Keratinocyte (primary cell): ENCODE data around the gene SCFD2. TPM values are rescaled to one million over a fixed set of nuclear protein-coding genes. Genes with fewer than 3 reads are reported as not detected.

Experiments
- DNase-seq: peaks from one replicate; pipeline ENCODE4 v3.0.0-alpha.2; 2011; ENCODE audit warnings: low read depth, missing footprints, low spot score
- FAIRE-seq: peaks from 2 replicates; lab custom pipeline; 2011; peaks lifted over from hg19 to GRCh38; lab: Jason Lieb, UNC
- H2AFZ ChIP-seq: 2 replicates; pipeline ENCODE4 v1.6.0; 2012; ENCODE audit warnings: low read length, control low read depth, inconsistent platforms; ENCODE audit not compliant: control insufficient read depth
- H3K27ac ChIP-seq: 2 replicates; pipeline ENCODE4 v1.5.1; 2011; ENCODE audit warnings: low read length; ENCODE audit not compliant: control insufficient read depth, insufficient read depth
- H3K27me3 ChIP-seq: 3 replicates; pipeline ENCODE4 v1.6.0; 2011; ENCODE audit warnings: low read length; ENCODE audit not compliant: control insufficient read depth, insufficient read depth; ENCODE audit errors: extremely low read depth
- H3K36me3 ChIP-seq, 2 experiments: 2 replicates in 1 of 2; 3 replicates in 1 of 2; pipeline ENCODE4 v1.5.1; 2011; ENCODE audit warnings: low read length in 2 of 2, mild to moderate bottlenecking in 1 of 2; ENCODE audit not compliant: control insufficient read depth in 2 of 2, insufficient read depth in 2 of 2; ENCODE audit errors: extremely low read depth in 1 of 2
- H3K4me1 ChIP-seq: 3 replicates; pipeline ENCODE4 v1.5.1; 2011; ENCODE audit warnings: low read length; ENCODE audit not compliant: control insufficient read depth, insufficient read depth; ENCODE audit errors: extremely low read depth
- H3K4me2 ChIP-seq: 3 replicates; pipeline ENCODE4 v1.6.0; 2011; ENCODE audit warnings: low read depth, low read length; ENCODE audit not compliant: control insufficient read depth, insufficient read depth; ENCODE audit errors: extremely low read depth
- H3K4me3 ChIP-seq, 3 experiments: fragments of 200-600 bp in 1 of 3; sonication (generic) in 1 of 3; 2 replicates in 2 of 3; 3 replicates in 1 of 3; pipeline ENCODE4 v1.5.1; 2011 to 2016; ENCODE audit warnings: low read length in 3 of 3, mild to moderate bottlenecking in 3 of 3, control low read depth in 2 of 3, inconsistent platforms in 1 of 3, low read depth in 1 of 3, mixed read lengths in 1 of 3, mixed run types in 1 of 3, moderate library complexity in 1 of 3; ENCODE audit not compliant: control insufficient read depth in 2 of 3, insufficient read depth in 2 of 3; ENCODE audit errors: extremely low read depth in 1 of 3
- H3K79me2 ChIP-seq: 2 replicates; pipeline ENCODE4 v1.6.0; 2012; ENCODE audit warnings: low read length; ENCODE audit not compliant: control insufficient read depth, insufficient read depth
- H3K9ac ChIP-seq: 3 replicates; pipeline ENCODE4 v1.6.0; 2011; ENCODE audit warnings: low read length; ENCODE audit not compliant: control insufficient read depth, insufficient read depth; ENCODE audit errors: extremely low read depth
- H3K9me1 ChIP-seq: 3 replicates; pipeline ENCODE4 v1.6.0; 2011; ENCODE audit warnings: low read length; ENCODE audit not compliant: control insufficient read depth, insufficient read depth; ENCODE audit errors: extremely low read depth
- H3K9me3 ChIP-seq: 2 replicates; pipeline ENCODE4 v1.5.1; 2012; ENCODE audit warnings: low read depth, low read length; ENCODE audit not compliant: control insufficient read depth
- H4K20me1 ChIP-seq: 3 replicates; pipeline ENCODE4 v1.6.0; 2011; ENCODE audit warnings: low read length; ENCODE audit not compliant: control insufficient read depth, insufficient read depth; ENCODE audit errors: extremely low read depth
- EZH2 ChIP-seq: IDR thresholded peaks from one replicate; pipeline ENCODE4 v1.6.1; 2012; ENCODE audit warnings: inconsistent platforms, mild to moderate bottlenecking, low read length, moderate library complexity
- dilution Hi-C: fragments of 300-500 bp; cut with MboI; formaldehyde crosslinking; loops from one replicate; pipeline ENCODE4 v1.7.0; 2020; ENCODE audit warnings: low sequenced_read_pairs; ENCODE audit not compliant: extremely low pct_ligation_motif_present
- polyA plus RNA-seq, 5 experiments: library from polyadenylated mRNA; depleted of rRNA in 3 of 5; stranded (reverse) in 3 of 5; stranded (forward) in 1 of 5; unstranded in 1 of 5; fragments of >200 nt; gene quantifications; 1 replicate in 1 of 5; 2 replicates in 3 of 5; 3 replicates in 1 of 5; pipeline versions ENCODE4 v1.2.1 to v1.2.3, GENCODE V29; 2011 to 2012; ENCODE audit warnings: missing spikeins in 2 of 5, low read depth in 1 of 5, low replicate concordance in 1 of 5
- TF ChIP-seq, protein P1 (sequence below), 3 experiments: IDR thresholded peaks in 1 of 3; conservative IDR thresholded peaks in 1 of 3; optimal IDR thresholded peaks in 1 of 3; 2 replicates in 2 of 3; 3 replicates in 1 of 3; pipeline versions ENCODE3 to v1.5.1; 2011; ENCODE audit warnings: low read length in 3 of 3, mild to moderate bottlenecking in 3 of 3, moderate library complexity in 2 of 3, control low read depth in 1 of 3, inconsistent platforms in 1 of 3; ENCODE audit not compliant: insufficient read depth in 2 of 3; ENCODE audit errors: extremely low read depth in 1 of 3

SCFD2 gene
- polyA plus RNA-seq, 1 donor (not counting 4 experiments of a cell fraction or from before 2014, with no cell fraction given), result 13.9 TPM

DNA sequence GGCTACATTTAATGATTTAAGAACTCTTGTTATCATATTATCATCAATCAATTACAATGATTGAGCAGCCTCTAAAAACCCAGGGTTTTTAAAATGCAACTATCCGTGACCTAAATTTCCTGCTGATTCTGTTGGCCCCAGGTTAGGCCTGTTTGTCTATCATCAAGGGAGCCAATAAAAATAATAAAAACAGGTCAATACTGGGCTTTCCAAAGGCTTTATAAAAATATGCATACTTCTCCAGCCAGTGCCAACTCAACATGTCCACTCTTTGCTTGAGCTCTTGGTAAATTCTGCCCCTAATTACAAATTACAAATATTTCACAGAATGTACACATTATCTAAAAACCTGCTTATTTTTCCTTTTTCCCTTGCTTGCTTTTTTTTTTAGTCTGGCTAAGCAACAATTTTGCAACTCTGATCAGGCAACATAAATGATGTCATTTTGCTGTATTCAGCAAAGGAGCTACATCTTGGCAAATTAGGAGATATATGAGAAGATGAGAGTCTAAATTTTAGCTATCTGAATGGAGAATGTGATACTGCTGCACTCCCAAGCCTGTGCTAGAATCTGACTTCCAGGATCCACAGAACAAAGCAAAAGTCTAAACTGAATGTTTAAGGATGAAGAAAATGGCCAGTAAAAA, 204.0 kb downstream of the SCFD2 start:
- Histone ChIP-seq H3K4me3 (no peak overlapping the region), H3K9me3 (no peaks in the 10 kb centered on the region), H4K20me1 (no peaks in the 10 kb centered on the region), H2AFZ (no peak overlapping the region), H3K36me3 (no peaks in the 10 kb centered on the region), H3K9ac (no peak overlapping the region), H3K79me2 (no peaks in the 10 kb centered on the region), H3K27me3 (no peaks in the 10 kb centered on the region), H3K4me2 (no peak overlapping the region), H3K4me1 (no peaks in the 10 kb centered on the region), H3K27ac (no peak overlapping the region), H3K9me1 (no peaks in the 10 kb centered on the region)
- TF ChIP-seq, protein P1, sequence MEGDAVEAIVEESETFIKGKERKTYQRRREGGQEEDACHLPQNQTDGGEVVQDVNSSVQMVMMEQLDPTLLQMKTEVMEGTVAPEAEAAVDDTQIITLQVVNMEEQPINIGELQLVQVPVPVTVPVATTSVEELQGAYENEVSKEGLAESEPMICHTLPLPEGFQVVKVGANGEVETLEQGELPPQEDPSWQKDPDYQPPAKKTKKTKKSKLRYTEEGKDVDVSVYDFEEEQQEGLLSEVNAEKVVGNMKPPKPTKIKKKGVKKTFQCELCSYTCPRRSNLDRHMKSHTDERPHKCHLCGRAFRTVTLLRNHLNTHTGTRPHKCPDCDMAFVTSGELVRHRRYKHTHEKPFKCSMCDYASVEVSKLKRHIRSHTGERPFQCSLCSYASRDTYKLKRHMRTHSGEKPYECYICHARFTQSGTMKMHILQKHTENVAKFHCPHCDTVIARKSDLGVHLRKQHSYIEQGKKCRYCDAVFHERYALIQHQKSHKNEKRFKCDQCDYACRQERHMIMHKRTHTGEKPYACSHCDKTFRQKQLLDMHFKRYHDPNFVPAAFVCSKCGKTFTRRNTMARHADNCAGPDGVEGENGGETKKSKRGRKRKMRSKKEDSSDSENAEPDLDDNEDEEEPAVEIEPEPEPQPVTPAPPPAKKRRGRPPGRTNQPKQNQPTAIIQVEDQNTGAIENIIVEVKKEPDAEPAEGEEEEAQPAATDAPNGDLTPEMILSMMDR (optimal IDR thresholded peaks at IDR 0.05 in 1 of 3, IDR thresholded peaks at IDR 0.05 in 1 of 3, conservative IDR thresholded peaks at IDR 0.05 in 1 of 3; ENCODE audit: extremely low read depth in 1 of 3, insufficient read depth in 2 of 3, low read length in 3 of 3), result no peak
- no peak for TF ChIP-seq EZH2
- DNase-seq (no peak), FAIRE-seq (no peak)
- dilution Hi-C loops, result no loop called here

DNA sequence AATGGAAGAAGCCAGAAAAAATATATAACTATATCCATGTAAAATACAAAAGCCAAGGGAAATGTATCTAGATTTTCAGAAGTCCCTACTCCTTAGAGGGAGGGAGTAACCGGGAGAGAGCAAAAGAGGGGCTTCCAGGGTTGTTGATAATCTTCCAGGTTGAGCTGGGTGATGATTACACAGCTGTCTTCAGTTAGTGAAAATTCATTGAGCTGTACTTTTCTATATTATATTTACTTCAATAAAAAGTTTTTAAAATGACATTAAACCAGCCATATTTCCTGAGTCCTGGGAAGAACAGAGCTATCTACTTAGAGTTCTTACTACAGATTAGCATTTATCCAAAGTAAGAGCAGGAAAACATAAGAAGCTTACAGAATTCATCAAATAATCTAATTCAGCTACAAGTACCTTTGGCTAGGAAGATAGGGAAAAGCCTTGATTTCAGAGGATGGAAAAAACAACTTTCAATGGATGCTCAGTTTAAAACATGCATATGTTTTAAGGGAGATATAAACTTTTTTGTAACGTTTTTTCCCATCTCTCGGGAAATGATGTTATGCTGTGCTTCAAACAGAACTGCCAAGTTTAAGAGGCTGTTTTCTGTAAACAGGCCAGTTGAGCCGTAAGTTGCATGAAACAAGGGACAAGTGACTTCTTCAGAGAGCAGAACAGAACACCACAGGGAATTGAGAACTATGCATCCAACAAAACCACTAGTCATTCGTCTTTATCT, 204.6 kb downstream of the SCFD2 start:
- H3K9ac ChIP-seq, result no peak overlapping the region
- H4K20me1 ChIP-seq, result no peaks in the 10 kb centered on the region
- dilution Hi-C loops, result no loop called here
- no peaks in the 10 kb centered on the region for H3K9me1 ChIP-seq
- TF ChIP-seq, protein P1 (optimal IDR thresholded peaks at IDR 0.05 in 1 of 3, IDR thresholded peaks at IDR 0.05 in 1 of 3, conservative IDR thresholded peaks at IDR 0.05 in 1 of 3; ENCODE audit: extremely low read depth in 1 of 3, insufficient read depth in 2 of 3, low read length in 3 of 3), result no peak
- no peak for TF ChIP-seq EZH2
- no peak overlapping the region for H2AFZ ChIP-seq
- H3K36me3 ChIP-seq, result no peaks in the 10 kb centered on the region
- H3K4me2 ChIP-seq, result no peak overlapping the region
- no peaks in the 10 kb centered on the region for H3K4me1 ChIP-seq
- H3K4me3 ChIP-seq, result no peak overlapping the region
- H3K9me3 ChIP-seq, result no peaks in the 10 kb centered on the region
- no peak overlapping the region for H3K27ac ChIP-seq
- DNase-seq (no peak), FAIRE-seq (no peak)
- no peaks in the 10 kb centered on the region for H3K79me2 ChIP-seq
- no peaks in the 10 kb centered on the region for H3K27me3 ChIP-seq
